ENCODE results near the gene TRABD2B. TPM values are rescaled to one million over a fixed set of nuclear protein-coding genes. Genes with fewer than 3 reads are reported as not detected.

TRABD2B gene
- total and polyA plus RNA-seq, 2 experiments from 2014 or later = 1.6 to 2.0 TPM

DNA sequence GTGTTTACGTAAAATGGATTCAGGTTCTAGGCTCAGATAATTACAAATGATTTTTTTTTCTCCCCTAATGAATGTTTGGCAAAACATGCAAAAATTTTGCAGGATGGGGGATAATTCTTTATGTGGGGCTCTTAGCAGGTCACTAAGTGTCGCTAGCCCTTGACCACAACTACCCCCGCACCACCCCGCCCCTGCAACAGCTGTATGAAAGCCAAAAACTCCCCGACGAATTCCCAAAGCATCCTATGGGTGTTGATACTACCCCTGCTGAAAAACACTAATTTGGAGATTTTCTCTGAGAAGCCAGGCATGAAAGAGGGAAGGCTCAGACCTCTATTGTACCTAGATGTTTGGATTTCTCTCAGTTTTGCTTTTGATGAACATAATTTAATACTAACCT, 243.0 kb downstream of the TRABD2B start:
- Mint-ChIP-seq H3K9me3 (no peaks in the 10 kb centered on the region), H3K36me3 (ENCODE audit: low read depth) (no peaks in the 10 kb centered on the region), H3K4me1 (peaks cover 9% of the 10 kb centered on the region; the same call in 2 of the 3 replicates), H3K27ac (no peak overlapping the region), H3K27me3 (ENCODE audit: insufficient read depth, low read depth, poor library complexity) (peaks cover 4% of the 10 kb centered on the region), H3K4me3 (no peak overlapping the region)
- Histone ChIP-seq H3F3A (replicated peaks; ENCODE audit: low read depth) (no peaks in the 10 kb centered on the region), H4K20me1 (replicated peaks; ENCODE audit: insufficient read depth) (no peaks in the 10 kb centered on the region), H3K36me3 (ENCODE audit: insufficient read depth) (no peaks in the 10 kb centered on the region), H2AFZ (no peak overlapping the region), H3K27me3 (ENCODE audit: insufficient read depth) (no peaks in the 10 kb centered on the region), H3K4me3 (no peak overlapping the region), H3K4me2 (no peak overlapping the region), H3K27ac (ENCODE audit: low read depth) (no peak overlapping the region), H3K79me2 (replicated peaks; ENCODE audit: insufficient read depth) (no peaks in the 10 kb centered on the region), H3K9me2 (ENCODE audit: insufficient read depth) (no peaks in the 10 kb centered on the region), H3K4me1 (ENCODE audit: insufficient read depth) (no peaks in the 10 kb centered on the region)
- ATAC-seq (no peak), DNase-seq (ENCODE audit: low spot score) (no peak)
- no peak for TF ChIP-seq EZH2 (IDR thresholded peaks at IDR 0.05; ENCODE audit: low read depth, unreplicated experiment)
- TF ChIP-seq CREB1 (CRISPR knock-in tag; IDR thresholded peaks at IDR 0.05; ENCODE audit: low read depth) = no peak
- no peak for TF ChIP-seq ZNF114 (CRISPR knock-in tag; IDR thresholded peaks at IDR 0.05)
- no peak for TF ChIP-seq POLR2AphosphoS5 (IDR thresholded peaks at IDR 0.05; ENCODE audit: low read depth)
- TF ChIP-seq, protein P1, sequence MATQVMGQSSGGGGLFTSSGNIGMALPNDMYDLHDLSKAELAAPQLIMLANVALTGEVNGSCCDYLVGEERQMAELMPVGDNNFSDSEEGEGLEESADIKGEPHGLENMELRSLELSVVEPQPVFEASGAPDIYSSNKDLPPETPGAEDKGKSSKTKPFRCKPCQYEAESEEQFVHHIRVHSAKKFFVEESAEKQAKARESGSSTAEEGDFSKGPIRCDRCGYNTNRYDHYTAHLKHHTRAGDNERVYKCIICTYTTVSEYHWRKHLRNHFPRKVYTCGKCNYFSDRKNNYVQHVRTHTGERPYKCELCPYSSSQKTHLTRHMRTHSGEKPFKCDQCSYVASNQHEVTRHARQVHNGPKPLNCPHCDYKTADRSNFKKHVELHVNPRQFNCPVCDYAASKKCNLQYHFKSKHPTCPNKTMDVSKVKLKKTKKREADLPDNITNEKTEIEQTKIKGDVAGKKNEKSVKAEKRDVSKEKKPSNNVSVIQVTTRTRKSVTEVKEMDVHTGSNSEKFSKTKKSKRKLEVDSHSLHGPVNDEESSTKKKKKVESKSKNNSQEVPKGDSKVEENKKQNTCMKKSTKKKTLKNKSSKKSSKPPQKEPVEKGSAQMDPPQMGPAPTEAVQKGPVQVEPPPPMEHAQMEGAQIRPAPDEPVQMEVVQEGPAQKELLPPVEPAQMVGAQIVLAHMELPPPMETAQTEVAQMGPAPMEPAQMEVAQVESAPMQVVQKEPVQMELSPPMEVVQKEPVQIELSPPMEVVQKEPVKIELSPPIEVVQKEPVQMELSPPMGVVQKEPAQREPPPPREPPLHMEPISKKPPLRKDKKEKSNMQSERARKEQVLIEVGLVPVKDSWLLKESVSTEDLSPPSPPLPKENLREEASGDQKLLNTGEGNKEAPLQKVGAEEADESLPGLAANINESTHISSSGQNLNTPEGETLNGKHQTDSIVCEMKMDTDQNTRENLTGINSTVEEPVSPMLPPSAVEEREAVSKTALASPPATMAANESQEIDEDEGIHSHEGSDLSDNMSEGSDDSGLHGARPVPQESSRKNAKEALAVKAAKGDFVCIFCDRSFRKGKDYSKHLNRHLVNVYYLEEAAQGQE (IDR thresholded peaks at IDR 0.05; ENCODE audit: unreplicated experiment) = no peak
- no peak for TF ChIP-seq JUNB (IDR thresholded peaks at IDR 0.05; ENCODE audit: unreplicated experiment)
- TF ChIP-seq NANOG (IDR thresholded peaks at IDR 0.05; ENCODE audit: borderline replicate concordance) = no peak
- no peak for TF ChIP-seq EZH2phosphoT487 (IDR thresholded peaks at IDR 0.05; ENCODE audit: unreplicated experiment)
- TF ChIP-seq, protein P2, sequence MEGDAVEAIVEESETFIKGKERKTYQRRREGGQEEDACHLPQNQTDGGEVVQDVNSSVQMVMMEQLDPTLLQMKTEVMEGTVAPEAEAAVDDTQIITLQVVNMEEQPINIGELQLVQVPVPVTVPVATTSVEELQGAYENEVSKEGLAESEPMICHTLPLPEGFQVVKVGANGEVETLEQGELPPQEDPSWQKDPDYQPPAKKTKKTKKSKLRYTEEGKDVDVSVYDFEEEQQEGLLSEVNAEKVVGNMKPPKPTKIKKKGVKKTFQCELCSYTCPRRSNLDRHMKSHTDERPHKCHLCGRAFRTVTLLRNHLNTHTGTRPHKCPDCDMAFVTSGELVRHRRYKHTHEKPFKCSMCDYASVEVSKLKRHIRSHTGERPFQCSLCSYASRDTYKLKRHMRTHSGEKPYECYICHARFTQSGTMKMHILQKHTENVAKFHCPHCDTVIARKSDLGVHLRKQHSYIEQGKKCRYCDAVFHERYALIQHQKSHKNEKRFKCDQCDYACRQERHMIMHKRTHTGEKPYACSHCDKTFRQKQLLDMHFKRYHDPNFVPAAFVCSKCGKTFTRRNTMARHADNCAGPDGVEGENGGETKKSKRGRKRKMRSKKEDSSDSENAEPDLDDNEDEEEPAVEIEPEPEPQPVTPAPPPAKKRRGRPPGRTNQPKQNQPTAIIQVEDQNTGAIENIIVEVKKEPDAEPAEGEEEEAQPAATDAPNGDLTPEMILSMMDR (conservative IDR thresholded peaks at IDR 0.05; ENCODE audit: low read depth in 2 of 2) = no peak
- TF ChIP-seq, protein P3, sequence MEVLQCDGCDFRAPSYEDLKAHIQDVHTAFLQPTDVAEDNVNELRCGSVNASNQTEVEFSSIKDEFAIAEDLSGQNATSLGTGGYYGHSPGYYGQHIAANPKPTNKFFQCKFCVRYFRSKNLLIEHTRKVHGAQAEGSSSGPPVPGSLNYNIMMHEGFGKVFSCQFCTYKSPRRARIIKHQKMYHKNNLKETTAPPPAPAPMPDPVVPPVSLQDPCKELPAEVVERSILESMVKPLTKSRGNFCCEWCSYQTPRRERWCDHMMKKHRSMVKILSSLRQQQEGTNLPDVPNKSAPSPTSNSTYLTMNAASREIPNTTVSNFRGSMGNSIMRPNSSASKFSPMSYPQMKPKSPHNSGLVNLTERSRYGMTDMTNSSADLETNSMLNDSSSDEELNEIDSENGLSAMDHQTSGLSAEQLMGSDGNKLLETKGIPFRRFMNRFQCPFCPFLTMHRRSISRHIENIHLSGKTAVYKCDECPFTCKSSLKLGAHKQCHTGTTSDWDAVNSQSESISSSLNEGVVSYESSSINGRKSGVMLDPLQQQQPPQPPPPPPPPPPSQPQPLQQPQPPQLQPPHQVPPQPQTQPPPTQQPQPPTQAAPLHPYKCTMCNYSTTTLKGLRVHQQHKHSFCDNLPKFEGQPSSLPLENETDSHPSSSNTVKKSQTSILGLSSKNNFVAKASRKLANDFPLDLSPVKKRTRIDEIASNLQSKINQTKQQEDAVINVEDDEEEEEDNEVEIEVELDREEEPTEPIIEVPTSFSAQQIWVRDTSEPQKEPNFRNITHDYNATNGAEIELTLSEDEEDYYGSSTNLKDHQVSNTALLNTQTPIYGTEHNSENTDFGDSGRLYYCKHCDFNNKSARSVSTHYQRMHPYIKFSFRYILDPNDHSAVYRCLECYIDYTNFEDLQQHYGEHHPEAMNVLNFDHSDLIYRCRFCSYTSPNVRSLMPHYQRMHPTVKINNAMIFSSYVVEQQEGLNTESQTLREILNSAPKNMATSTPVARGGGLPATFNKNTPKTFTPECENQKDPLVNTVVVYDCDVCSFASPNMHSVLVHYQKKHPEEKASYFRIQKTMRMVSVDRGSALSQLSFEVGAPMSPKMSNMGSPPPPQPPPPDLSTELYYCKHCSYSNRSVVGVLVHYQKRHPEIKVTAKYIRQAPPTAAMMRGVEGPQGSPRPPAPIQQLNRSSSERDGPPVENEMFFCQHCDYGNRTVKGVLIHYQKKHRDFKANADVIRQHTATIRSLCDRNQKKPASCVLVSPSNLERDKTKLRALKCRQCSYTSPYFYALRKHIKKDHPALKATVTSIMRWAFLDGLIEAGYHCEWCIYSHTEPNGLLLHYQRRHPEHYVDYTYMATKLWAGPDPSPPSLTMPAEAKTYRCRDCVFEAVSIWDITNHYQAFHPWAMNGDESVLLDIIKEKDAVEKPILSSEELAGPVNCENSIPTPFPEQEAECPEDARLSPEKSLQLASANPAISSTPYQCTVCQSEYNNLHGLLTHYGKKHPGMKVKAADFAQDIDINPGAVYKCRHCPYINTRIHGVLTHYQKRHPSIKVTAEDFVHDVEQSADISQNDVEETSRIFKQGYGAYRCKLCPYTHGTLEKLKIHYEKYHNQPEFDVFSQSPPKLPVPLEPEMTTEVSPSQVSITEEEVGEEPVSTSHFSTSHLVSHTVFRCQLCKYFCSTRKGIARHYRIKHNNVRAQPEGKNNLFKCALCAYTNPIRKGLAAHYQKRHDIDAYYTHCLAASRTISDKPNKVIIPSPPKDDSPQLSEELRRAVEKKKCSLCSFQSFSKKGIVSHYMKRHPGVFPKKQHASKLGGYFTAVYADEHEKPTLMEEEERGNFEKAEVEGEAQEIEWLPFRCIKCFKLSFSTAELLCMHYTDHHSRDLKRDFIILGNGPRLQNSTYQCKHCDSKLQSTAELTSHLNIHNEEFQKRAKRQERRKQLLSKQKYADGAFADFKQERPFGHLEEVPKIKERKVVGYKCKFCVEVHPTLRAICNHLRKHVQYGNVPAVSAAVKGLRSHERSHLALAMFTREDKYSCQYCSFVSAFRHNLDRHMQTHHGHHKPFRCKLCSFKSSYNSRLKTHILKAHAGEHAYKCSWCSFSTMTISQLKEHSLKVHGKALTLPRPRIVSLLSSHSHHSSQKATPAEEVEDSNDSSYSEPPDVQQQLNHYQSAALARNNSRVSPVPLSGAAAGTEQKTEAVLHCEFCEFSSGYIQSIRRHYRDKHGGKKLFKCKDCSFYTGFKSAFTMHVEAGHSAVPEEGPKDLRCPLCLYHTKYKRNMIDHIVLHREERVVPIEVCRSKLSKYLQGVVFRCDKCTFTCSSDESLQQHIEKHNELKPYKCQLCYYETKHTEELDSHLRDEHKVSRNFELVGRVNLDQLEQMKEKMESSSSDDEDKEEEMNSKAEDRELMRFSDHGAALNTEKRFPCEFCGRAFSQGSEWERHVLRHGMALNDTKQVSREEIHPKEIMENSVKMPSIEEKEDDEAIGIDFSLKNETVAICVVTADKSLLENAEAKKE (CRISPR knock-in tag; IDR thresholded peaks at IDR 0.05) = no peak
- no peak for TF ChIP-seq STAT1 (IDR thresholded peaks at IDR 0.05; ENCODE audit: unreplicated experiment)
- TF ChIP-seq ZNF331 (CRISPR knock-in tag; IDR thresholded peaks at IDR 0.05; ENCODE audit: low read depth) = no peak
